Nephron (organoid): ENCODE data around the gene COL6A3.
A peak's percentile ranks its signal among the peaks of the same experiment; 100 is the strongest.

Source experiments
- H3K27ac Mint-ChIP-seq, 3 experiments: 2 replicates each; pipeline ENCODE4 v1.8.0; 2020; ENCODE audit warnings: mixed read lengths in 3 of 3, mild to moderate bottlenecking in 2 of 3, moderate library complexity in 1 of 3
- H3K27me3 Mint-ChIP-seq: 2 replicates; pipeline ENCODE4 v1.8.0; 2021; ENCODE audit warnings: low read depth, mild to moderate bottlenecking, moderate library complexity, mixed read lengths
- H3K36me3 Mint-ChIP-seq: 2 replicates; pipeline ENCODE4 v1.8.0; 2020; ENCODE audit warnings: low read depth, mixed read lengths
- H3K4me1 Mint-ChIP-seq: 2 replicates; pipeline ENCODE4 v1.8.0; 2020; ENCODE audit warnings: mixed read lengths
- H3K4me3 Mint-ChIP-seq, 3 experiments: 2 replicates each; pipeline ENCODE4 v1.8.0; 2020; ENCODE audit warnings: mild to moderate bottlenecking in 3 of 3, mixed read lengths in 3 of 3, moderate library complexity in 2 of 3
- H3K9me3 Mint-ChIP-seq: 2 replicates; pipeline ENCODE4 v1.8.0; 2020; ENCODE audit warnings: mixed read lengths
- TF ChIP-seq, protein P1 (sequence below), 3 experiments: fragments of 200-600 bp; sonication (generic); IDR thresholded peaks; one replicate each; pipeline ENCODE4 v1.5.0; 2021; ENCODE audit warnings: antibody characterized with exemption in 3 of 3; ENCODE audit not compliant: unreplicated experiment in 3 of 3

The COL6A3 gene, protein sequence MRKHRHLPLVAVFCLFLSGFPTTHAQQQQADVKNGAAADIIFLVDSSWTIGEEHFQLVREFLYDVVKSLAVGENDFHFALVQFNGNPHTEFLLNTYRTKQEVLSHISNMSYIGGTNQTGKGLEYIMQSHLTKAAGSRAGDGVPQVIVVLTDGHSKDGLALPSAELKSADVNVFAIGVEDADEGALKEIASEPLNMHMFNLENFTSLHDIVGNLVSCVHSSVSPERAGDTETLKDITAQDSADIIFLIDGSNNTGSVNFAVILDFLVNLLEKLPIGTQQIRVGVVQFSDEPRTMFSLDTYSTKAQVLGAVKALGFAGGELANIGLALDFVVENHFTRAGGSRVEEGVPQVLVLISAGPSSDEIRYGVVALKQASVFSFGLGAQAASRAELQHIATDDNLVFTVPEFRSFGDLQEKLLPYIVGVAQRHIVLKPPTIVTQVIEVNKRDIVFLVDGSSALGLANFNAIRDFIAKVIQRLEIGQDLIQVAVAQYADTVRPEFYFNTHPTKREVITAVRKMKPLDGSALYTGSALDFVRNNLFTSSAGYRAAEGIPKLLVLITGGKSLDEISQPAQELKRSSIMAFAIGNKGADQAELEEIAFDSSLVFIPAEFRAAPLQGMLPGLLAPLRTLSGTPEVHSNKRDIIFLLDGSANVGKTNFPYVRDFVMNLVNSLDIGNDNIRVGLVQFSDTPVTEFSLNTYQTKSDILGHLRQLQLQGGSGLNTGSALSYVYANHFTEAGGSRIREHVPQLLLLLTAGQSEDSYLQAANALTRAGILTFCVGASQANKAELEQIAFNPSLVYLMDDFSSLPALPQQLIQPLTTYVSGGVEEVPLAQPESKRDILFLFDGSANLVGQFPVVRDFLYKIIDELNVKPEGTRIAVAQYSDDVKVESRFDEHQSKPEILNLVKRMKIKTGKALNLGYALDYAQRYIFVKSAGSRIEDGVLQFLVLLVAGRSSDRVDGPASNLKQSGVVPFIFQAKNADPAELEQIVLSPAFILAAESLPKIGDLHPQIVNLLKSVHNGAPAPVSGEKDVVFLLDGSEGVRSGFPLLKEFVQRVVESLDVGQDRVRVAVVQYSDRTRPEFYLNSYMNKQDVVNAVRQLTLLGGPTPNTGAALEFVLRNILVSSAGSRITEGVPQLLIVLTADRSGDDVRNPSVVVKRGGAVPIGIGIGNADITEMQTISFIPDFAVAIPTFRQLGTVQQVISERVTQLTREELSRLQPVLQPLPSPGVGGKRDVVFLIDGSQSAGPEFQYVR (N-terminal part only)

DNA sequence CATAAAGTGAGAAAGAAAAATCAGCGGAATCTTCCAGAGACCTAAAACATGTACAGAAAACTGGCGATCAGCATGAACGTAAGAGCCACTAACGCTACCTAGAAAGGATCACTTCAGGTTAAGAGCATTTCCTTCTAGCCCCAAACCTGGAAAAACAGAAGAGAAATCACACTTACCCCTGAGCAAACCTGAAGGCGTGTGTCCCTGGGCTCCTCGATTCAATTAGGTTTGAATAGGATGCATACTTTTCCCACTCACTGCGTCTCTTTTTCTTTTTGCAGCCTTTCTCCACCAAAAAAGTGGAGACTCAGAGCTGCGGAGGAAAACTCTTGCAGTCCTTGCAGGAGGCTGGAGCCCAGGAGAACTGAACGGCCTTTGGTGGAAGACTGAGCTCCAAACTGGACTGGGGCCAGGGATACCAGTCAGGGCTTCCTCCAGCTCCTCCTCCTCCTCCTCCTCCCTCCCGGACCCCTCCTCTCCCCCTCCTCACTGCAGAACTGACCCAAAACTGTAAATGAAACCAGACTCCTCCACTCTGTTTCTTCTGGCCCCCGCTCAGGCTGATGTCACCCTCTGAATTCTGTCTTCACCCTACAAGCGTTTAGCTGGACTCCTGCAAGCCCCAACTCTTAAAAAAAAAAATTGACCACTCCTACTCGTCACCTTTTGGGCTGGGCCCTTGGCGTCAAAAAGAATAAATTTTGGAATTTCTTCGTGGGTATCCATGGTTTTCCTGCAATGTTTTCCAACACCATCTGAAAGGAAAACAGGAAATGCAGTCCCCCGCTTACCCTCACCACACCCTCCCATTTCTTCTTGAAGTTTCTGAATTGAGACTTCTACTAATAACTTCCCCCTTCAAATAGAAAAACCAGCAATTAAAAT, at the start of gene COL6A3:
TSS of gene COL6A3 (minus strand) at position 388 of the 885 bp plus-strand sequence. CDS start 17,347 bp downstream, outside the sequence.
- Mint-ChIP-seq H3K4me3 (peak within 1 kb of the TSS; percentile 91 to 97 (median 95)), H3K36me3 (no peaks in the 10 kb centered on the region), H3K27ac (peak within 1 kb of the TSS; percentile 89 to 96 (median 95)), H3K27me3 (peaks cover 6% of the 10 kb centered on the region), H3K9me3 (no peaks in the 10 kb centered on the region), H3K4me1 (peaks cover 56% of the 10 kb centered on the region)
- TF ChIP-seq, protein P1, sequence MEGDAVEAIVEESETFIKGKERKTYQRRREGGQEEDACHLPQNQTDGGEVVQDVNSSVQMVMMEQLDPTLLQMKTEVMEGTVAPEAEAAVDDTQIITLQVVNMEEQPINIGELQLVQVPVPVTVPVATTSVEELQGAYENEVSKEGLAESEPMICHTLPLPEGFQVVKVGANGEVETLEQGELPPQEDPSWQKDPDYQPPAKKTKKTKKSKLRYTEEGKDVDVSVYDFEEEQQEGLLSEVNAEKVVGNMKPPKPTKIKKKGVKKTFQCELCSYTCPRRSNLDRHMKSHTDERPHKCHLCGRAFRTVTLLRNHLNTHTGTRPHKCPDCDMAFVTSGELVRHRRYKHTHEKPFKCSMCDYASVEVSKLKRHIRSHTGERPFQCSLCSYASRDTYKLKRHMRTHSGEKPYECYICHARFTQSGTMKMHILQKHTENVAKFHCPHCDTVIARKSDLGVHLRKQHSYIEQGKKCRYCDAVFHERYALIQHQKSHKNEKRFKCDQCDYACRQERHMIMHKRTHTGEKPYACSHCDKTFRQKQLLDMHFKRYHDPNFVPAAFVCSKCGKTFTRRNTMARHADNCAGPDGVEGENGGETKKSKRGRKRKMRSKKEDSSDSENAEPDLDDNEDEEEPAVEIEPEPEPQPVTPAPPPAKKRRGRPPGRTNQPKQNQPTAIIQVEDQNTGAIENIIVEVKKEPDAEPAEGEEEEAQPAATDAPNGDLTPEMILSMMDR (IDR thresholded peaks at IDR 0.05; ENCODE audit: unreplicated experiment in 3 of 3) = no peak

DNA sequence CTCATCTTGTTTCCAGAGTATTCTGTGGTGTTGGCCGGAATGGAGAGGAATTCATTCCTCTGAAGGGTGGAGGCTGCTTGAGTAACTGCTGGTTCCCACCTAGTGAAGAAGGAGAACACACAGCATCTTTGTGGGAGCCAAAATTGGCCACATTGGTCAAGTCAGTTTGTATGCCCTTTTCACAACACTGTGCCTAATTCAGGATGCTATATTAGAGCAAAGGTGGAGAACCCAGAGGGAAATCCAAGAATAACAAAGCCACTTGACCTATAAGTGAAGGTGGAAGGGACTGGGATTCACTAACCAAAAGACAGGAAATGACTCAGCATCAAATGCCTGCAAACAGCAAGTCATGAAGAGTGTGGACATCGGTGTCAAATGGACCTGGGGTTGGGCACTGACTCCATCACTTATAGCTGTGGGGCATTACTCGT, 45.8 kb upstream of the COL6A3 start:
- peaks cover 11% of the 10 kb centered on the region for H3K9me3 Mint-ChIP-seq
- H3K27me3 Mint-ChIP-seq = peaks cover 8% of the 10 kb centered on the region
- H3K4me3 Mint-ChIP-seq = no peak overlapping the region
- H3K27ac Mint-ChIP-seq = no peak overlapping the region
- TF ChIP-seq, protein P1 (IDR thresholded peaks at IDR 0.05; ENCODE audit: unreplicated experiment in 3 of 3) = no peak
- H3K36me3 Mint-ChIP-seq = no peaks in the 10 kb centered on the region
- peaks cover 19% of the 10 kb centered on the region for H3K4me1 Mint-ChIP-seq

- TF ChIP-seq, protein P1 (IDR thresholded peaks at IDR 0.05; ENCODE audit: unreplicated experiment in 3 of 3) = no peak
- H3K36me3 Mint-ChIP-seq = no peaks in the 10 kb centered on the region
- peaks cover 10% of the 10 kb centered on the region for H3K9me3 Mint-ChIP-seq
These were observed 45.3 kb upstream of the COL6A3 start for GRCh38 chr2:237459226-237459625.

GRCh38 chr2:237458519-237458918, 44.6 kb upstream of the COL6A3 start:
- Mint-ChIP-seq H3K36me3 (no peaks in the 10 kb centered on the region), H3K27me3 (peaks cover 8% of the 10 kb centered on the region), H3K27ac (peak overlapping the region; percentile 17 to 66 (median 39)), H3K4me3 (no peak overlapping the region), H3K9me3 (peaks cover 9% of the 10 kb centered on the region), H3K4me1 (peaks cover 26% of the 10 kb centered on the region)
- TF ChIP-seq, protein P1 (IDR thresholded peaks at IDR 0.05; ENCODE audit: unreplicated experiment in 3 of 3) = no peak

More at GRCh38 chr2:237459226-237459625, 45.3 kb upstream of the COL6A3 start:
- Mint-ChIP-seq H3K4me3 (no peak overlapping the region), H3K4me1 (peaks cover 19% of the 10 kb centered on the region), H3K27me3 (peaks cover 8% of the 10 kb centered on the region), H3K27ac (no peak overlapping the region)
